ENCODE results near the gene FGF11. TPM values are rescaled to one million over a fixed set of nuclear protein-coding genes. Genes with fewer than 3 reads are reported as not detected.
"Not testable (repeated sequence)": the region's sequence is repeated elsewhere in the genome, so short reads cannot be mapped to it uniquely, and the experiment has no call there.

FGF11 gene
- total RNA-seq, 1 donor from 2014 or later: 2.4 TPM

DNA sequence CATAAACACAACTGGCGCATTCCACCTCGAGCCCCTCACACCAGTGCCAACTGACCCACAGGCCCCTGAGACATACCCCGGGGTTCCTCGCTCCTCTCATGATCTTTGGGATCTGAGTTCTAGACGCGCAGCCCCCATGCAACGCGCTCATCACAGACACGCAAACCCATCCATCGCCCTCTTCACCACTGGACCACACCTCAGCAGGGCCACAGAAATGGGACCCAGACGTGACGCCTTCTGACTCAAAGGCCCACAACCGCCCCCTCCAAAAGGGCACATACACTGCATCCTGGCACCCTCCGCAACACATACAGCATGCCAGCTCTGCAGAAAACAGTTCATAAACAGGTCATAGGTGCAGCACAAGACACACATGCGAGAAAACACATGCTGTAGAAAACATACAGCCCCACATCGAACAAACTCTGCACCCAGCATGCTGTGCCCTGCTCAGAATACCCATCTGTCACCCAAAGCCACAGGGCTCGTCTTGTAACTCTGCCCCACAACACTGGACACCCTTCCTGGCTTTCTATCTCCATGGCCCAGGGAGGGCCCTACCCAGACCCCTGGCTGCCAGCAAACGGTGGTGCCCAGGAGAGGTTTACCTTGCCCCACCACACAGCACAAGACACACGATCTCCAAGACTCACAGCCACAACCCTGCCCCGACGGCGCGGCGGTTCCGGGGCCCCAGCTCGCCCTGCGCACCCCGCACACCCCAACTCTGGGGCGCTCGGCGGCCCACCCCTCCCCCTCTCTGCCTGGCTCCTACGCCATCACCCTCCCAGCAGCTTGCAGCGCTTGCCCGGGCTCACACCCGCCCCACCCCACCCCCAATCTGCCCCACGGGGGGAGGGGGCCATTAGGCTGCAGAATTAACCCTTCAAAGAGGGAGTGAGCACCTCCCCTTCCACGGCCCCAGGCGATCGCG, 39.2 kb downstream of the FGF11 start:
- DNase-seq (ENCODE audit: low spot score): no peak

DNA sequence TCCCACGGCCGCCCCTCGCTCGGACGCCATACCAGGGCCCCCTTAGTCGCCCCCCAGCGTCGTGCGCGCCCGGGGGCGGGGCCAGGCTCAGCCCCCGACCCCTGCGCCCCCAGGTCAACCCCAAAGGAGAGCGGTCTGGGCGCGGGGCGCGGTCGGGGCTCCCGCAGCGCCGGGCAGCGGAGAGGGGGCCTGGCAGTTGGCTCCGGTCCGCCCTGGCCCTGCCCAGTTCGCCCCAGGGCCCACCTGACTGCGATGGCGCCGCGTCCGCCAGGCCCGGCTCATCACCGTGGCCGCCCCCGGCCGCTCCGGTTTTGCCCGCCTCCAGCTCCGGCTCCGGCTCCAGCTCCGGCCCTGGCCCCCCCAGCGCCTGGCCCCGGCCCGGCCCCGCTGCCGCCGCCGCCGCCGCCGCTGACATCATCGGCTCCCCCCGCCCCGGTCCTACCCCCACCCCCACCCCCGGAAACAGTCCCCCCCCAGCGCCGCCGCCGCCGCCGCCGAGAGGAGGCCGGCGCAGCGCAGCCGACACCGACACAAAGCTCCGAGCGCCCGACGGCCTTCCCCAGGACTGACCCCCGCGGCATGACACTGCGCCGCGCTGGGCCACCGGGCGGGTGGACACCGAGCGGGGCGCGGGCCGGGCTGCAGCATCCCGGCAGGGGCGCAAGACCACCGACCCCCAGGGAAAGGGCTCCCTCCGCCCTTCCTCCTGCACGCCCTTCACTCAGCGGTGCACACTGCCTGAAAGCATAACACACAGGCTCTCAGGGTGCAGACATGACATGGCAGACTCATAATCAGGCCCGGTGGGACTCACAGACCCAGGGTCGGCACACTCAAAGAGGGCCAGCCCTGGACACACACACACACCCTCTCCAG, 40.1 kb downstream of the FGF11 start, which contains the start of gene ZBTB4:
Gene ZBTB4 (minus strand): TSS at position 419 of the 876 bp plus-strand sequence. CDS start 12,830 bp downstream, outside the sequence.
- no peak for DNase-seq (ENCODE audit: low spot score)

DNA sequence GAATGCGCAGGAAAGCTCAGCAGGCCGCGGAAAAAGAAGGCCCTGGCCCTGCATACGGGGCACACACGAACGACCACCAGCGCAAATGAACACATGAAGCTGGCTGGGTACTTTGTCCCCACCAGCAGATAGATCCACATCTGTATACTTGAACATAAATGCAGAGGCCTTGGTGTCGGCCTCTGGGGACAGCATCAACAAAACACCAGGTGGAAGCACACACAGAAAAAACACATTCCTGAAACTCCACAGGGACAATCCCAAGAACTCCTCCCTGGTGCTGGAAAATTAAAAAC, 40.7 kb downstream of the FGF11 start:
- DNase-seq (ENCODE audit: low spot score): no peak

DNA sequence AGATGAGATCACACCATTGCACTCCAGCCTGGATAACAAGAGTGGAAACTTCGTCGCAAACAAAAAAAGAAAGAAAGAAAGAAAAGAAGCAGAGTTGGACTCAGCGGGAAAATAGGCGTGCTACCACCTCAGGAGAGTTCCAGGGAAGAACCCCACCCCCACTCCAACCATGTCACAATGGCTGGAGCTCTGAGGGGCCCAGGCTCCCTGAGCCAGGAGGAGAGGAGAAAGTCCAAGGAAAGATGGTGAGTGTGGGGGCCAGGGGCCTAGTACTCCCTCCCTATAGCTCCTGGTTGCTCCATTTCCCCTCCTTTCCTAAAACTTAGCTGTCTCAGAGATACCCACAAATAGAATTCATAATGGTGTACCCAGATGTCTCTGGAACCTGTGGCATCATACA, 42.0 kb downstream of the FGF11 start, which contains the start of gene SLC35G6:
Gene SLC35G6 (plus strand): TSS at position 172 of the 400 bp plus-strand sequence. CDS start 71 bp downstream, at position 243.
- not testable (repeated sequence) for DNase-seq (ENCODE audit: low spot score)

DNA sequence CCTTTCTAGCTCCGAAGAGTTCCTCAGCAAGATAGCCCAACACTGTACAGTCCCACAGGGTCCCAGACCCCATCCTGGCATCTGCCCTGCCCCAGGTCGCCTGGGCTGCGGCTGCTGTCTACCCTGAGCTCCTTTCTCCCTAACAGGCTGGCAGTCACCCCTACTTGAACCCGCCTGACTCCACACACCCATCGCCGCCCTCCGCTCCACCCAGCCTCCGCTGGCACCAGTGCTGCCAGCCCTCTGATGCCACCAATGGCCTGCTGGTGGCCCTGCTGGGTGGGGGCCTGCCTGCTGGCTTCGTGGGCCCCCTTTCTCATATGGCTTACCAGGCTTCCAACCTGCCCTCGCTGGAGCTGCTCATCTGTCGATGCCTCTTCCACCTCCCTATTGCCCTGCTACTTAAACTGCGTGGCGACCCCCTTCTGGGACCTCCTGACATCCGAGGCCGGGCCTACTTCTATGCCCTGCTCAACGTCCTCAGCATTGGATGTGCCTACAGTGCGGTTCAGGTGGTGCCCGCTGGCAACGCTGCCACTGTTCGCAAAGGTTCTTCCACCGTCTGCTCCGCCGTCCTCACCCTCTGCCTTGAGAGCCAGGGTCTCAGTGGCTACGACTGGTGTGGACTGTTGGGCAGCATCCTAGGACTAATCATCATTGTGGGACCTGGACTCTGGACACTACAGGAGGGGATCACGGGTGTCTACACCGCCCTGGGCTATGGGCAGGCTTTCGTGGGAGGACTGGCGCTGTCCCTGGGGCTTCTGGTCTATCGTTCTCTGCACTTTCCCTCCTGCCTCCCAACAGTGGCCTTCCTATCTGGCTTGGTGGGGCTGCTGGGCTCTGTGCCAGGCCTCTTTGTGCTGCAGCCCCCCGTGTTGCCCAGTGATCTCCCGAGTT, 42.8 kb downstream of the FGF11 start:
- not testable (repeated sequence) for DNase-seq (ENCODE audit: low spot score)

DNA sequence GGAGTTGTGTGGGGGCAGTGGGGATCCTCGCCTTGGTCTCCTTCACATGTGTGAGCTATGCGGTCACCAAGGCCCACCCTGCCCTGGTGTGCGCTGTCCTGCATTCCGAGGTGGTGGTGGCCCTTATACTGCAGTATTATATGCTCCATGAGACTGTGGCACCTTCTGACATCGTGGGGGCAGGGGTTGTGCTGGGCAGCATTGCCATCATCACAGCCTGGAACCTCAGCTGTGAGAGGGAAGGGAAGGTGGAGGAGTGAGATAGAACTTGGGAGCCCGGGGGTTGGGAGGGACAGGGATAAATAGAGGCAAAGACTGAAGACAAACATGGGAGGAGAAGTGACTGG, 43.4 kb downstream of the FGF11 start:
- not testable (repeated sequence) for DNase-seq (ENCODE audit: low spot score)

DNA sequence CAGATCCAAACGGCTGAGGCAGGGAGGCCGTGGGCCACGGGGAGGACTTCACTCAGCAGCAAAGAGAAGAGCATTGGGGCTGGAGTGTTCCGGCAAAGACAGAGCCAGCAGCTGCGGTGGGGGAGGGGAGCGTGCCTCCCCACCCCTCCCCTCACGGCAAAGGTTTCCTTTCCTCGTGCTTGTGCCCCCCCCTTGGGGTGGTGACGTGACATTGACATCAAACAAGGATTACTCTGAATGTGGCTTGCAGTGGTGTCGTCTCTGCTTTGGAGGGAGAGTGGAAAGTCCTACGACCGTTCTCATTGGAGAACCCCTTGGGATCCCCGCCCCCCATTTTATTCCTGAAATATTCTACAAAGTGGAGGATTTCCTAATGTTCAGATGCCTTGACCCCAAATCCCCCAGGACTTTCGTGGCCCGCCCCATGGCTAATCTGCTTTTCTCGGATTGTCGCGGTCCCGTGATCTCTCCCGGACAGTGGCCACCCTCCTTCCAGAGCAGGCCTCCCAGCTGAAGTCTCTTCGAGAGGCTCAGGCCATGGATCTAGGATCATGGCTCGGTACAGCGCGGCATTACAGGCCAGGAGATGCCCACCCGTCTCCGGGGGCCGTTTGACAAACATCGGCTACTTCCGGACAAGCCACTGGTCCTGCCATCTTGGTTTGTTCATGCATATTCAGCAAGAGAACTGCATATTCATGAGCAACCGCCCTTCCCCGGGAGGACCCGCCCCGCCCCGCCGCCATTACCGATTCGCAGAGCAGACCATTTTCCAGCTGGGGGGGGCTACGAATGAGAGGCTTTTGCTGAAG, 44.1 kb downstream of the FGF11 start:
- DNase-seq (ENCODE audit: low spot score): peak; percentile 97

DNA sequence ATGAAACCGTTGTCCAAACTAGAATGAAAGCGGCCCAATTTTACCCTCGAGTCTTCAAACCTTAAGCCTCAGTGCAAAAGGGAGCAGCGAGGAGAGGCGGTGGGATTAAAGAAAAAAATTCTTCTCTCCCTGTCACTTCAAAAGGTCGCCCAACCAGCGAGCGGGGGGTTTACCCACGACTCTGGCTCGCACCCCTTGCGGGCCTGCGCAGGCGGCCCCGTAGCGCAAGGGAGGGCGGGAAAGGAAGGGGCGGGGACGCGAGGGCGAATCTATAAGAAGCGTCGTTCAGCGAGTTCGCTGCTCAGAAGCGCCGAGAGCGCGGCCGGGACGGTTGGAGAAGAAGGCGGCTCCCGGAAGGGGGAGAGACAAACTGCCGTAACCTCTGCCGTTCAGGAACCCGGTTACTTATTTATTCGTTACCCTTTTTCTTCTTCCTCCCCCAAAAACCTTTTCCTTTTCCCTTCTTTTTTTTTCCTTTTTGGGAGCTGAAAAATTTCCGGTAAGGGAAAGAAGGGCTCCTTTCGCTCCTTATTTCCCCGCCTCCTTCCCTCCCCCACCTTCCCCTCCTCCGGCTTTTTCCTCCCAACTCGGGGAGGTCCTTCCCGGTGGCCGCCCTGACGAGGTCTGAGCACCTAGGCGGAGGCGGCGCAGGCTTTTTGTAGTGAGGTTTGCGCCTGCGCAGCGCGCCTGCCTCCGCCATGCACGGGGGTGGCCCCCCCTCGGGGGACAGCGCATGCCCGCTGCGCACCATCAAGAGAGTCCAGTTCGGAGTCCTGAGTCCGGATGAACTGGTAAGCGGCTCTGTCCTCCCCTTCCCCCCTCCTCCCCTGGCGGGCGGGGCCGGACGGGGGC, 45.0 kb downstream of the FGF11 start, which contains the start of gene POLR2A:
Gene POLR2A (plus strand): TSS at position 300 of the 852 bp plus-strand sequence.
- peak; percentile 99 for DNase-seq (ENCODE audit: low spot score)

DNA sequence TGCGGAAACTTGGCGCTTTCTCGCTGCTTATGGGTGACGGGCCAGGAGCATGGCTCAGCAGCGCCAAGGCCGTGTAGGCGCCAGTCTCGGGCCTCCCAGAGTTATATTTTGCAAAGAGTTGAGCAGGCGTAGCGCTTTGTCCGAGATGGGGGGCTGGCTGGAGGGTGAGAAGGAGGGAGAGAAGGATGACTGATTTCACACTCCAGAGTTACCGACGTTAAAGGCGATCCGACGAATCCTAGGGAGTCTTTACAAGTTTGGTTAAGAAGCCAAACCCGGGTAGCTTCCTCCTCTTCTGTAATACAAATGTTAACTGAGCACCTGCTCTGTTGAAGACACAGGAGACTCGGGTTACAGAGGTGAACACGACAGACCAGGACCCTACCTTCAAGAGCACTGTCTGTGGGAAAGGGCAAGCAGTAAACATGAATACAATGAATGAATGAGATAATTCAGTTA, 45.6 kb downstream of the FGF11 start:
- no peak for DNase-seq (ENCODE audit: low spot score)

DNA sequence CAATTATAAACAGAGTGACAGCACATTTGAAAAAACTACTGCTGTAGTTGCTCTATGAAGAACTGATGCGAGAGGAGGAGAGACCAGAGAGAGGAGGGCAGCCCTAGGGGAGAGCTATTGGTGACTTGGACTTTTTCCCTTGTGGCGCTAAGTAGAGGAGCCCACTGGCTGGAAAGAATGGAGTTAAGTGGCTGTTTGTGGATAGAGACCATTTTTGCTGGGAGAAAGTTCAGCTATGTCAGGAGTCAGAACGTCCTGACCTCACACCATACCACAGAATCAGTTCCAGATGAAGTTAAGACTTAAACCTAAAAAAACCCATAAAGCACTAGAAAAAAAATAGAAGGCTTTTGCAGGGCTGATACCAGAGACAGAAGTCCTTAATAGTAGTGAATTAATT, 46.9 kb downstream of the FGF11 start:
- no peak for DNase-seq (ENCODE audit: low spot score)

DNA sequence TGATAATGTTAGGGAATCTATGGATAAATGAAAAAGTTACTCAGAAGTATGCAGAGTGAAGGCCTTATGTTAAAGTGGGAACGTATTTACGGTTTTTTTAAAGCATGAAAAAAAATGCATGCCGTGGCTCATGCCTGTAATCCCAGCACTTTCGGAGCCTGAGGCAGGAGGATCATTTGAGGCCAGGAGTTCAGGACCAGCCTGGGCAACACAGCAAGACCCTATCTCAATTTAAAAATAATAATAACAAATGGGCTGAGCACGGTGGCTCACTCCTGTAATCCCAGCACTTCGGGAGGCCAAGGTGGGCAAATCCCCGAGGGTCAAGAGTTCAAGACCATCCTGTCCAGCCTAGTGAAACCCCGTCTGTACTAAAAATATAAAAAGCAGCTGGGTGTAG, 50.8 kb downstream of the FGF11 start:
- no peak for DNase-seq (ENCODE audit: low spot score)

DNA sequence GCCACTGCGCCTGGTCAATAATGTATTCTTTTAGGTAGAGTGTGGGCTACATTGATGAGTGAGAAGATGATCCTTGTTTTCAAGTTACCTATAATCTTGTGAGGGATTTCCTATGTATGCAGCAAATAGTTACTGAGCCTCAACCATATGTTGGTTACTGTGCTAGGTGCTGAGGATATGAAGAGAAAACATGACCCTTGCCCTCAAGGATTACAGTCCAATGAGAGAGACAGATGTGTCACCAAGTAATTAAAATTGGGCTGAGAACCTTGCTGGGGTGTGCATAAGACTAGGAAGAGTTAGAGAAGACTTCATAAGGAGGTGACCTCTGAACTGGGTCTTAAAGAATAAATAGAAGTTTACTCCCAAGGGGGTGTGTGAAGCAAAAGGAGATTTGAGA, 52.3 kb downstream of the FGF11 start:
- no peak for DNase-seq (ENCODE audit: low spot score)

DNA sequence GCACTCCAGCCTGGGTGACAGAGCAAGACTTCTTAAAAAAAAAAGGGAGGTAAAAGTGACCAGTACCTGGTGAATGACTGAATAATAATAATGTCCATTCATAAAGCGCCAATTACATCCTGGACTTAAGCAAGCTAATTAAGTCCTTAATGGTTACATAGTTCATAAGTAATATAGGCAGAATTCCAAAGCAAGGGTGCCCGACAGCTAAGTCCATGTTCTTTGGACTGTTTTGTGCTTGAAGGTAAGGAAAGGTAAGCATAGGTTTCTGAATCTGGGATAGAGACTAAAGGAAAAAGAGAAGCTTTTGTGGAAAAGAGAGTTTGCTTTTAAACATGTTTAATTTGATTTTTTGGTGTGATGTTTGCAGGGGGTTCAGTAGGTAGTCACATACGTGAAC, 54.6 kb downstream of the FGF11 start:
- no peak for DNase-seq (ENCODE audit: low spot score)

Other genes starting within 250 kb of the FGF11 start
- gene DLG4, start 219.7 kb upstream of the FGF11 start, total RNA-seq: 16.0 TPM
- 1,052 TPM for gene ACADVL, start 219.6 kb upstream of the FGF11 start, total RNA-seq
- 24.7 TPM for gene DVL2, start 205.0 kb upstream of the FGF11 start, total RNA-seq
- 47.4 TPM for gene PHF23, start 200.1 kb upstream of the FGF11 start, total RNA-seq
- 468 TPM for gene GABARAP, start 197.1 kb upstream of the FGF11 start, total RNA-seq
- gene CTDNEP1, start 187.8 kb upstream of the FGF11 start, total RNA-seq: 120 TPM
- 44.1 TPM for gene ELP5, start 187.3 kb upstream of the FGF11 start, total RNA-seq
- 5.6 TPM for gene CLDN7, start 177.0 kb upstream of the FGF11 start, total RNA-seq
- gene SLC2A4, start 157.8 kb upstream of the FGF11 start, total RNA-seq: 8.1 TPM
- gene YBX2, start 144.9 kb upstream of the FGF11 start, total RNA-seq: 2.3 TPM
- gene EIF5A, start 131.9 kb upstream of the FGF11 start, total RNA-seq: 503 TPM
- gene GPS2, start 124.2 kb upstream of the FGF11 start, total RNA-seq: 51.2 TPM
- gene NEURL4, start 110.2 kb upstream of the FGF11 start, total RNA-seq: 25.4 TPM
- 18.8 TPM for gene ACAP1, start 103.0 kb upstream of the FGF11 start, total RNA-seq
- gene KCTD11, start 87.3 kb upstream of the FGF11 start, total RNA-seq: 11.9 TPM
- gene TMEM95, start 84.4 kb upstream of the FGF11 start, total RNA-seq: not detected
- 0.71 TPM for gene TNK1, start 58.4 kb upstream of the FGF11 start, total RNA-seq
- gene PLSCR3, start 45.0 kb upstream of the FGF11 start, total RNA-seq: 42.6 TPM
- gene TMEM256, start 35.4 kb upstream of the FGF11 start, total RNA-seq: 68.7 TPM
- gene NLGN2, start 31.7 kb upstream of the FGF11 start, total RNA-seq: 21.0 TPM
- not detected for gene SPEM1, start 19.2 kb upstream of the FGF11 start, total RNA-seq
- gene SPEM2, start 13.9 kb upstream of the FGF11 start, total RNA-seq: not detected
- gene SPEM3, start 10.7 kb upstream of the FGF11 start, total RNA-seq: not detected
- gene TMEM102, start 4.1 kb upstream of the FGF11 start, total RNA-seq: 3.2 TPM
- gene CHRNB1, start 5.5 kb downstream of the FGF11 start, total RNA-seq: 6.8 TPM
- gene ZBTB4, start 40.1 kb downstream of the FGF11 start, total RNA-seq: 72.5 TPM
- not detected for gene SLC35G6, start 41.9 kb downstream of the FGF11 start, total RNA-seq
- gene POLR2A, start 44.9 kb downstream of the FGF11 start, total RNA-seq: 102 TPM
- 43.0 TPM for gene TNFSF12, start 109.5 kb downstream of the FGF11 start, total RNA-seq
- 26.3 TPM for gene TNFSF13, start 119.2 kb downstream of the FGF11 start, total RNA-seq
- gene SENP3, start 122.4 kb downstream of the FGF11 start, total RNA-seq: 48.7 TPM
- 286 TPM for gene CD68, start 140.1 kb downstream of the FGF11 start, total RNA-seq
- 55.2 TPM for gene MPDU1, start 144.3 kb downstream of the FGF11 start, total RNA-seq
- gene SOX15, start 150.6 kb downstream of the FGF11 start, total RNA-seq: not detected
- gene FXR2, start 175.4 kb downstream of the FGF11 start, total RNA-seq: 36.1 TPM
- gene SAT2, start 188.3 kb downstream of the FGF11 start, total RNA-seq: 73.6 TPM
- 0.71 TPM for gene SHBG, start 190.6 kb downstream of the FGF11 start, total RNA-seq
- 1.4 TPM for gene ATP1B2, start 211.4 kb downstream of the FGF11 start, total RNA-seq
- 42.3 TPM for gene TP53, start 248.0 kb downstream of the FGF11 start, total RNA-seq
- gene WRAP53, start 249.0 kb downstream of the FGF11 start, total RNA-seq: 4.9 TPM